GM12864 (cell line): Measurements from ENCODE around the gene TUBGCP6.

ENCODE experiments used
- DNase-seq: peaks from one replicate; pipeline ENCODE4 v3.0.0-alpha.2; 2011; ENCODE audit warnings: low read depth
- H3K4me3 ChIP-seq: 2 replicates; pipeline ENCODE4 v1.5.1; 2011; ENCODE audit warnings: mild to moderate bottlenecking, low read depth, low read length, control low read depth
- CTCF ChIP-seq: IDR thresholded peaks from 2 replicates; pipeline ENCODE4 v1.5.1; 2011; ENCODE audit warnings: low read depth, mild to moderate bottlenecking, moderate library complexity, low read length, control low read depth, inconsistent platforms; ENCODE audit errors: missing control alignments

The TUBGCP6 gene

GRCh38 chr22:50179937-50180726, 64.7 kb downstream of the TUBGCP6 start:
- no peak overlapping the region for H3K4me3 ChIP-seq
- no peak for TF ChIP-seq CTCF
- no peak for DNase-seq

- no peak for DNase-seq
- TF ChIP-seq CTCF, result no peak
- H3K4me3 ChIP-seq, result no peak overlapping the region
Measured at GRCh38 chr22:50178871-50179869, 65.7 kb downstream of the TUBGCP6 start.

- H3K4me3 ChIP-seq, result no peak overlapping the region
- DNase-seq, result no peak
- TF ChIP-seq CTCF, result no peak
Measured at GRCh38 chr22:50178471-50178864, 66.4 kb downstream of the TUBGCP6 start.

- H3K4me3 ChIP-seq, result no peak overlapping the region
- TF ChIP-seq CTCF, result no peak
- no peak for DNase-seq
Measured at GRCh38 chr22:50177537-50178470, 67.0 kb downstream of the TUBGCP6 start.

GRCh38 chr22:50176850-50177536, 67.8 kb downstream of the TUBGCP6 start:
- TF ChIP-seq CTCF, result no peak
- H3K4me3 ChIP-seq, result no peak overlapping the region

More at GRCh38 chr22:50176850-50177536, 67.8 kb downstream of the TUBGCP6 start:
- DNase-seq, result no peak
